ENCODE measurements around the gene E2F1.

Gene E2F1

GRCh38 chr20:33688938-33689424 lies 2.8 kb upstream of the E2F1 start:
- no peaks in the 10 kb centered on the region for H3K9me2 ChIP-seq (replicated peaks; ENCODE audit: control insufficient read depth, low read length)
- H3K9me3 ChIP-seq (ENCODE audit: control insufficient read depth, insufficient read depth, low read length) = no peaks in the 10 kb centered on the region
- TF ChIP-seq EZH2phosphoT487 (IDR thresholded peaks at IDR 0.05; ENCODE audit: borderline replicate concordance, low read length) (no peak), CTCF (IDR thresholded peaks at IDR 0.05; ENCODE audit: low read depth, low read length, poor library complexity, severe bottlenecking) (no peak)
- no peak overlapping the region for H3K4me3 ChIP-seq (ENCODE audit: low read length)
- peaks cover 16% of the 10 kb centered on the region for H3K36me3 ChIP-seq (ENCODE audit: control insufficient read depth, low read length)
- H3K4me2 ChIP-seq (ENCODE audit: low read length) = no peak overlapping the region
- peaks cover 11% of the 10 kb centered on the region for H4K20me1 ChIP-seq (ENCODE audit: control insufficient read depth, insufficient read depth, low read depth, low read length)
- H3K27ac ChIP-seq (ENCODE audit: low read depth, low read length) = no peak overlapping the region
- peaks cover 38% of the 10 kb centered on the region for H3K4me1 ChIP-seq (ENCODE audit: control insufficient read depth, low read length)
- H3F3A ChIP-seq (ENCODE audit: control insufficient read depth, insufficient read depth) = peaks cover 7% of the 10 kb centered on the region
- H3K27me3 ChIP-seq (ENCODE audit: control insufficient read depth, low read length) = no peaks in the 10 kb centered on the region
- peaks cover 18% of the 10 kb centered on the region for H3K79me2 ChIP-seq (ENCODE audit: control insufficient read depth, low read length)

GRCh38 chr20:33687993-33688937 lies 2.1 kb upstream of the E2F1 start:
- no peaks in the 10 kb centered on the region for H3K9me2 ChIP-seq (replicated peaks; ENCODE audit: control insufficient read depth, low read length)
- H3K27me3 ChIP-seq (ENCODE audit: control insufficient read depth, low read length) = no peaks in the 10 kb centered on the region
- H3K4me2 ChIP-seq (ENCODE audit: low read length) = no peak overlapping the region
- H3K4me1 ChIP-seq (ENCODE audit: control insufficient read depth, low read length) = peaks cover 45% of the 10 kb centered on the region
- no peak overlapping the region for H3K27ac ChIP-seq (ENCODE audit: low read depth, low read length)
- peaks cover 21% of the 10 kb centered on the region for H3K36me3 ChIP-seq (ENCODE audit: control insufficient read depth, low read length)
- H3K79me2 ChIP-seq (ENCODE audit: control insufficient read depth, low read length) = peaks cover 25% of the 10 kb centered on the region
- H3F3A ChIP-seq (ENCODE audit: control insufficient read depth, insufficient read depth) = peaks cover 7% of the 10 kb centered on the region
- H3K4me3 ChIP-seq (ENCODE audit: low read length) = no peak overlapping the region
- no peaks in the 10 kb centered on the region for H3K9me3 ChIP-seq (ENCODE audit: control insufficient read depth, insufficient read depth, low read length)
- H4K20me1 ChIP-seq (ENCODE audit: control insufficient read depth, insufficient read depth, low read depth, low read length) = peaks cover 13% of the 10 kb centered on the region
- TF ChIP-seq EZH2phosphoT487 (IDR thresholded peaks at IDR 0.05; ENCODE audit: borderline replicate concordance, low read length) (no peak), CTCF (IDR thresholded peaks at IDR 0.05; ENCODE audit: low read depth, low read length, poor library complexity, severe bottlenecking) (no peak)

GRCh38 chr20:33687370-33687915 lies 1.3 kb upstream of the E2F1 start:
- no peak for TF ChIP-seq EZH2phosphoT487 (IDR thresholded peaks at IDR 0.05; ENCODE audit: borderline replicate concordance, low read length)
- TF ChIP-seq CTCF (IDR thresholded peaks at IDR 0.05; ENCODE audit: low read depth, low read length, poor library complexity, severe bottlenecking) = no peak

More at GRCh38 chr20:33687370-33687915, 1.3 kb upstream of the E2F1 start:
- H4K20me1 ChIP-seq (ENCODE audit: control insufficient read depth, insufficient read depth, low read depth, low read length) = peaks cover 13% of the 10 kb centered on the region
- H3K4me2 ChIP-seq (ENCODE audit: low read length) = peak overlapping the region; percentile 85
- H3K4me1 ChIP-seq (ENCODE audit: control insufficient read depth, low read length) = peaks cover 54% of the 10 kb centered on the region
- no peaks in the 10 kb centered on the region for H3K27me3 ChIP-seq (ENCODE audit: control insufficient read depth, low read length)
- H3F3A ChIP-seq (ENCODE audit: control insufficient read depth, insufficient read depth) = peaks cover 7% of the 10 kb centered on the region
- peaks cover 34% of the 10 kb centered on the region for H3K79me2 ChIP-seq (ENCODE audit: control insufficient read depth, low read length)
- H3K9me2 ChIP-seq (replicated peaks; ENCODE audit: control insufficient read depth, low read length) = no peaks in the 10 kb centered on the region
- H3K9me3 ChIP-seq (ENCODE audit: control insufficient read depth, insufficient read depth, low read length) = no peaks in the 10 kb centered on the region
- peaks cover 29% of the 10 kb centered on the region for H3K36me3 ChIP-seq (ENCODE audit: control insufficient read depth, low read length)
- no peak overlapping the region for H3K27ac ChIP-seq (ENCODE audit: low read depth, low read length)
- H3K4me3 ChIP-seq (ENCODE audit: low read length) = no peak overlapping the region

All from DOHH2 (cell line).